Medulla oblongata (tissue), 1 donor: Measurements from ENCODE around the gene ART3.
"Not testable (repeated sequence)": the region's sequence is repeated elsewhere in the genome, so short reads cannot be mapped to it uniquely, and the experiment has no call there.

ENCODE experiments used
- DNase-seq: peaks from one replicate; pipeline ENCODE4 v3.0.0-alpha.2; 2015; ENCODE audit errors: extremely low spot score

The ART3 gene, protein sequence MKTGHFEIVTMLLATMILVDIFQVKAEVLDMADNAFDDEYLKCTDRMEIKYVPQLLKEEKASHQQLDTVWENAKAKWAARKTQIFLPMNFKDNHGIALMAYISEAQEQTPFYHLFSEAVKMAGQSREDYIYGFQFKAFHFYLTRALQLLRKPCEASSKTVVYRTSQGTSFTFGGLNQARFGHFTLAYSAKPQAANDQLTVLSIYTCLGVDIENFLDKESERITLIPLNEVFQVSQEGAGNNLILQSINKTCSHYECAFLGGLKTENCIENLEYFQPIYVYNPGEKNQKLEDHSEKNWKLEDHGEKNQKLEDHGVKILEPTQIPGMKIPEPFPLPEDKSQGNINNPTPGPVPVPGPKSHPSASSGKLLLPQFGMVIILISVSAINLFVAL

GRCh38 chr4:76074468-76074867 is at the start of gene ART3:
Gene ART3, plus strand, starts transcription at chr4:76074709. Its CDS starts 1,181 bp downstream, at chr4:76075890.
- peak; percentile 41 for DNase-seq

GRCh38 chr4:76028350-76028765 is 46.2 kb upstream of the ART3 start:
- DNase-seq = peak; percentile 60

GRCh38 chr4:76029300-76029699 is 45.2 kb upstream of the ART3 start:
- no peak for DNase-seq

DNA sequence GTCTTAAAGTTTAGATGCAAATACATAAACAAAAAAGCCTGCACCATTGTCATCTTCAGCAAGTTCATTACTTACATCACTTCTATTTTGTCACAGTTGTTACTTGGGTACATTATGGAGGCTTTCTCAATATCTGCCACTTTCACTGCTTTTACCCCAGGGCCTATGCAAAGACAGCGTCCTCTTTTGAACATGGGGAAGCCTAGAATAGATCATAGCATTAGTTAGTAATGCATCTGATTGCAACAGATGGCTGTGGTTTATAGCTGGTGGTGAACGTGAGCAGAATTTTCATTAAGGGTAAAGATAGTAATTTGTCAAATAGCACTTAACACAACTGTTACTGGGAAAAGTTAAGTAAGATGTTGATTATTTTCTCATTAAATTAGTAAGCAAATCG is 39.4 kb upstream of the ART3 start:
- DNase-seq = no peak

GRCh38 chr4:76035799-76036380 is 38.6 kb upstream of the ART3 start, which contains the start of gene CXCL11:
Gene CXCL11, minus strand, starts transcription at chr4:76036070. Its CDS starts 83 bp downstream, at chr4:76035987.
- no peak for DNase-seq

DNA sequence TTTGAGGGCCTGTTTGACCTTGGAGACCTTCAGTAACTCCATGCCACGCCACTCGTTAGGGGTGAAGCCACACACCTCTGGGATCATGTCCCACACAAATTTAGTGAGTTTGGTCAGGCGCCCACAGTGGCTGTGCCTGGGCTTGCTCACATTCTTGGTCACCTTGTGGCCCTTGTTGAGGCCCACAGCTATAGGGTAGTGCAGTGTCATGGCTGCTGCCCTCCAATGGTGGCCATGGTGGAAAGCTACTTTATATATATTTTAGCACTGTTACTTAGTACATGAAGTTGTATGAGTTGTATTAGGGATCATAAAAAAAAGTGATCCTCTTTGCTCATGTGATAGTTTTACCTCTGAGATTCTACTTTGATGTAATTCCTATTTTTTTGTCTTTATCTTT is 37.7 kb upstream of the ART3 start:
- DNase-seq = no peak

DNA sequence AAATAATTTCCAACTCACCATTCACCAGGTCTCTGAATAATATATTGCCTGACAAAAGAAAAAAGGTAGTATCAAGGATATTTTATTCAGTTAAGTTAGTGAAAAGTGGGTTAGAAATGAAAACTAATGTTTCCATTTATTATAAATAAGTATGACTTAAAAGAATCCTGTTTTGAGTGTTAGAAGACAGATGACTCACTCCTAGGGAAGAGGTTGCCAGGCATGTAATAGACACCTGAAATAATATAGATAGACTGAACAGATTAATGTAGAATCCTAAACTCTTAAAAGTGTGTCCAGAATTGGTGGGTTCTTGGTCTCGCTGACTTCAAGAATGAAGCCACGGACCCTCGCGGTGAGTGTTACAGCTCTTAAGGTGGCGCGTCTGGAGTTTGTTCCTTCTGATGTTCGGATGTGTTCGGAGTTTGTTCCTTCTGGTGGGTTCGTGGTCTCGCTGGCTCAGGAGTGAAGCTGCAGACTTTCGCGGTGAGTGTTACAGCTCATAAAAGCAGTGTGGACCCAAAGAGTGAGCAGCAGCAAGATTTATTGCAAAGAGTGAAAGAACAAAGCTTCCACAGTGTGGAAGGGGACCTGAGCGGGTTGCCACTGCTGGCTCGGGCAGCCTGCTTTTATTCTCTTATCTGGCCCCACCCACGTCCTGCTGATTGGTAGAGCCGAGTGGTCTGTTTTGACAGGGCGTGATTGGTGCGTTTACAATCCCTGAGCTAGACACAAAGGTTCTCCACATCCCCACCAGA is 32.1 kb upstream of the ART3 start:
- DNase-seq = not testable (repeated sequence)

GRCh38 chr4:76043306-76043705 is 31.2 kb upstream of the ART3 start:
- not testable (repeated sequence) for DNase-seq

GRCh38 chr4:76044686-76045085 is 29.8 kb upstream of the ART3 start:
- not testable (repeated sequence) for DNase-seq

GRCh38 chr4:76049860-76050416 is 24.6 kb upstream of the ART3 start:
- DNase-seq = not testable (repeated sequence)

- DNase-seq = not testable (repeated sequence)
Measured at GRCh38 chr4:76050560-76051050, 23.9 kb upstream of the ART3 start.

DNA sequence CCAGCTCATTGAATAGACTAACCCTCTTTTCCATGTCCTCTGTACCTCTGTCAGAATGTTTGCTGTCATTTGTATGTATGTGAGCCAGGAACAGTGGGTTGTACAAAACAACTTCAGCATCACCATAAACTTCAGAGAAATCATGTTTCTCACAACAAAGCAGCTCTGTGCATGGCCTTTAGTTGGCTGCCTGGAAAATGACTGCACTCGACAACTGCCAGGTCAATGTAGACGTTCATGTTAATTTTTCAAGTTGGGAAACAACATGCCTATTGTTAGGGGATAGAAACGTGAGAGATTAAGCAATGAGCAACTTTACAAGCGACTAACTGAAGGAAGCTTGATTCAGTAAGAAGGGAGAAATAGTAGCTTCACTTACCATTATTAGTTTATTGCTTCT is 20.8 kb upstream of the ART3 start:
- DNase-seq = no peak

DNA sequence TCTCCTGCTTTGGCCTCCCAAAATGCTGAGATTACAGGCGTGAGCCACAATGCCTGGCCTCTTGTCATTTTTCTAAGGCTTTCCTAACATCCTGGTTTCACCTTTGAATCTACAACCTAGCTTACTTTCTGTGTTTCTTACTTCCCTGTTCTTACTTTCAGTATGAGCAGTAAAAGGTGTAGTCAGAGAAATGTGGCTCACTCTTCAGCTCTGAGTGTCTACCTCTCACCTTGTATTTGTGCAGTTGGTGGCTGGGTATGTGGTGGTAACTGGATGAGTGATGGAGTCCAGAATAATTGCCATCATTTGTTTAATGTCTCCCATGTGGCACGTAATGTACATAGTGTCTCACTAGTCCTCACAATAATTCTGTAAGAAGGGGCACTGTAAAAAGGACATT is 19.5 kb upstream of the ART3 start:
- DNase-seq = no peak

DNA sequence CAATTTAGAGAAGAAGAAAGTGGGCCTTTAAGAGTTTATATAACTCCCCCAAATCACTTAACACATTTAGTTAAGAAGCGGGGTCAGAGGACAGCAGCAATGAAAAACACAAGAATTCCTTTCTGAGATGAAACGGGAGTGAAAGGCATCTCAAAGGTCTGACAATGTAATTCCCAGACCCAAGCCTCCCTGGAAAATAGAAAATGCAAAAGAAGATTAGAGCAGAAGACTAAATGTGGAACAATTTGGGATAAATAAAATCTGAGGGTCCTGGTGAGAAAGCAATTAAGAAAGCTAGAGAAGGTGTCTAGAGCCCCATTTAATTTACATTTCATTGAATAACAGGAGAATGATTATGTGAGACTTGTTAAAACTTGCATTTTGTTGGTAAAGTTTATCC is 19.1 kb upstream of the ART3 start:
- DNase-seq = no peak

DNA sequence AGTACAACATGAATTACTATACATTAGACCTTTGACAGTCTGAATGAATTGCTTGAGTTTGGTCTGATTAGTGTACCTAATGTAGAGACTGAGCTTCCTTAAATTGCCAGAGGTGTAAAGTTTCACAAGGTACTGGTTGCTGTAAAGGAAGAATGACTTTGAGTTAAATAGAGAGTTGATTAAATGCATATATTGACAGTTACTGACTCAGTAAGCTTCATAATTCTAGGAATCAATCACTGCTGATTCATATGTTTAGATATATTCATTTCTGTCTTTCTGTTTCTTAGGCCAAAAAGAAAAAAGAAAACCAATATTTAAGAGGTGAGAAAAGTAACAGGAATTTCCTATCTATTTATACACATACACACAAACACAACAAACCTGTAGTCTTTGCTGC is 16.2 kb upstream of the ART3 start:
- no peak for DNase-seq

DNA sequence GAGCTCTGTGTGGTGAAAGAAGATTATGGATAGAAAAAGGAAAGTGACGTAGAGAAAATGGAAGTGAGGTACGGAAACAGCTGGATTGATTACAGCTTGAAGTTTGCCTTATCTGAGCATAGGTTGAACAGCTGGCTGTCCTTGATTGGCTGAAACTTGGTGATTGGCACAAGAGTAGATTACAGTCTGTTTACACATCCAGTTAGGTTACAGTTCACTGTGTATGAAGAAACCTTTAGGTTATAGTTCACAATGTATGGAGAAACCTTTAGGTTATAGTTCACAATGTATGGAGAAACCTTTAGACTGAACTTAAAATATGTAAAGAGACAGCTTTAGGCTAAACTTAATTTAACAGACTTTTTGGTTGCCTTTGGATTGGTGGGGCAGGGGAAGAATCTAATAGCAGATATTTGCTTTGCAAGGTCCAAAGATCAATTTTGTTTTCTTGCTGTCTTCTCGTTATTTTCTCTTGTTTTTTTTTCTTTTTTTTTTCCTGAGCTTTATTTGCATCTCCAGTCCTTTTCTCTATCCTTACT is 15.6 kb upstream of the ART3 start:
- no peak for DNase-seq

DNA sequence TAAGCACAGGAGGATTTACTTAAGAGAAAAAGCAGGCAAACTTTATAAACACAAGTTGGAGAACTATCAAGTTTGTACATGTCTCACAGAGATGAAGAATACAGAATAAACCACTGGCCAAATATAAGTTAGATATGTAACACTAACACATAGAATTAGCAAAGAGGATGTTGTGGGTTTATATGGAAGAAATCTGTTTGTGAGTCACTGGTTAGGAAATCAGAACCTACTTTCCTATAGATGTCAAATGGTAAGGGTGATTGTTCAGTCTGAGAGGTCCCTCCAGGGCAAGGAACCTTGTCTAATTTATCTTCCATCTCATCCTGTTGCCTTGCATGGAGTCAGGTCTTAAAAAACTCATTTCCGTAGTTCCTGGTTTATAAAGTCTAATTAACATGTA is 14.8 kb upstream of the ART3 start:
- no peak for DNase-seq

GRCh38 chr4:76060506-76060905 is 14.0 kb upstream of the ART3 start:
- no peak for DNase-seq

DNA sequence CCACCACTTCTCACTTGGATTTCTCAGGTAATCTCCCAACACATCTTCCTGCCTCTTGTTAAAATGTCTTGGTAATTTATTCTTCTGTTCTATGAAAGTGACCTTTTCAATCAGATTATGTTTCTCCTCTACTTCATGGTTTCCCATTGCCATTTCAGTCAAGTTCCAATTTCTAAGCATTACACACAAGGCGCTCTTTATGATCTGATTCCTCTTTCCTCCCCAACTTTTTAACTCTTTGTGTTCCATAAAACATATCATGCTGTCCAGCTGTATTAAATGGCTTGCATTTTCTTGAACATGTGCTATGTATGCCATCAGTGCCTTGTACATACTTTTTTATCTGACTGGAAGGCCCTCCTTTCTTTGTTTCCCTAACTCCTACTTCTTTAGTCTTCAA is 13.1 kb upstream of the ART3 start:
- no peak for DNase-seq

GRCh38 chr4:76061982-76062381 is 12.5 kb upstream of the ART3 start:
- no peak for DNase-seq

DNA sequence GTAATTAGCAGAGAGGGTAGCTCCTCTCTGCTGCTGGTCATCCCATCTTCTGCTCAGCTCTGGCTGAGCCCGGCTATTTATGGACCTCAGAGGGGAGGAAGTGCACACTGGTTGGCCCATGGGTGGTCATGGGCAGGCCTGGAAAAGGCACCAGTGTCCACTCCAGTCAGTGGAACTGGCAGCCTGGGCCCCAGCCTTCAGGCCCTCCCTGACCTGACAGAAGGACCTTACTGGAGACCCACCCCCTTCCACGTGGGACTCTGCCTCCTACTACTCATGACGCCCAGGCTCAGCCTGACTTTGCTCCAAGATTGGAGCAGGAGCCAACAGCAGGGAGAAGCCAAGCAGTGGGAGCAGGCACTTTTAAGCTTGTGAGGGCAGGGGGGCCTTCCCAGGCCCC is 8.0 kb upstream of the ART3 start:
- no peak for DNase-seq
